Fibroblast of pulmonary artery (primary cell): ENCODE measurements around the gene KCNN1.
A peak's percentile ranks its signal among the peaks of the same experiment; 100 is the strongest.

Experiments
- DNase-seq: peaks from one replicate; pipeline ENCODE4 v3.0.0-alpha.2; 2010; ENCODE audit warnings: low read depth
- H3K4me3 ChIP-seq: replicated peaks from 2 replicates; pipeline ENCODE4 v1.5.1; 2011; ENCODE audit warnings: low read depth, mild to moderate bottlenecking, control low read depth, low read length, moderate library complexity
- CTCF ChIP-seq: IDR thresholded peaks from 2 replicates; pipeline ENCODE4 v1.5.1; 2011; ENCODE audit warnings: mild to moderate bottlenecking, control low read depth, low read length, inconsistent platforms; ENCODE audit errors: missing control alignments

Gene KCNN1

DNA sequence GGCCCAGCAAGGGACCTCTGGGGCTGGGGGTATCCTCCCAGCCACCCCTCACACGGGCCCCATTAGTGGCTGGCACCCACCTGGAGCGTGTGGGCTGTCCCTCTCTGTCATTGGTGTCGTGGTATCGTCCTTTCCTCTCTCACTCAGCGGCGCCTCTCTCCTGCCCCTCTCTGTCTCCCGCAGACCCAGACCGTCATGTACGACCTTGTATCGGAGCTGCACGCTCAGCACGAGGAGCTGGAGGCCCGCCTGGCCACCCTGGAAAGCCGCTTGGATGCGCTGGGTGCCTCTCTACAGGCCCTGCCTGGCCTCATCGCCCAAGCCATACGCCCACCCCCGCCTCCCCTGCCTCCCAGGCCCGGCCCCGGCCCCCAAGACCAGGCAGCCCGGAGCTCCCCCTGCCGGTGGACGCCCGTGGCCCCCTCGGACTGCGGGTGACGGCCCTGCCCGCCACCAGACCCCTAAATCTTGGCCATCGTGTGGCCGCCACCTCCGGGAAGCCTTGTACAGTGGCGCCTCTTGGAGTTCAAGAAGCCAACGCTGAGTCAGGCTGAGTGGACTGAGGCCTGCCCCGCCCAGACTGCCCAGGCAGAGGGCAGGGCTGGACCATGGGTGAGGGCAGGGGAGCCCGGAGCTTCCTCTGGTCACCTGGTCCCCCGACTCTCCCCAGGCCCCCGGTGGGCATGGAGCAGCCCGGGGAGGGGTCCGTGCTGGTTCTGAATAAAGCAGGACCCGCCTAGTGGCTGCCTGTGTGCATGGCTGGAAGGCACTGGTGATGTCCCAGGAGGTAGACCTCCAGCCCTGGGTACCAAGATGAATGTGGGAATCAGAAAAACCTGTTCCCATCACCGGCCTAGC, 31.3 kb downstream of the KCNN1 start:
- no peak overlapping the region for H3K4me3 ChIP-seq
- no peak for DNase-seq
- peak; percentile 12 for TF ChIP-seq CTCF

- no peak for TF ChIP-seq CTCF
- no peak for DNase-seq
- no peak overlapping the region for H3K4me3 ChIP-seq
These were observed 31.9 kb downstream of the KCNN1 start for GRCh38 chr19:17998827-17999150.

GRCh38 chr19:17999684-18000479, 33.0 kb downstream of the KCNN1 start:
- no peak for TF ChIP-seq CTCF
- H3K4me3 ChIP-seq: no peak overlapping the region
- no peak for DNase-seq

DNA sequence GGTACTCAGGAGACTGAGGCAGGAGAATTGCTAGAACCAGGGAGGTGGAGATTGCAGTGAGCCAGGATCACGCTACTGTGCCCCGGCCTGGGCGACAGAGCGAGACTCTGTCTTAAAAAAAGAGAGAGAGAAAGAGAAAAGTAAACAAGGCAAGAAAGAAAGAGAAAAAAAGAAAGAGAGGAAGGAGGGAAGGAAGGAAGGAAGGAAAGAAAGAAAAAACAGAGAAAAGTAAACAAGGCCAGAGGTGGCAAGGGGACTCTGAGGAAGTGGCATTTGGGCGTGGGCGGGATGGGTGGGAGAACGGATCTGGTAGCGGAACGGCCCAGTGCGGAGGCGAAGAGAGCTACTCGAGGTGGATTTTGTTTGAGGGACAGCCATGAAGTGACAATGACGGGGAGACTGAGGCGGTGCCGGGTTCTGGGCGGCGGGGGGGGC, 33.6 kb downstream of the KCNN1 start:
- TF ChIP-seq CTCF: no peak
- no peak for DNase-seq
- H3K4me3 ChIP-seq: peak overlapping the region; percentile 70

- H3K4me3 ChIP-seq: peak overlapping the region; percentile 70
- TF ChIP-seq CTCF: no peak
These were observed 34.2 kb downstream of the KCNN1 start for GRCh38 chr19:18000915-18001776.

DNA sequence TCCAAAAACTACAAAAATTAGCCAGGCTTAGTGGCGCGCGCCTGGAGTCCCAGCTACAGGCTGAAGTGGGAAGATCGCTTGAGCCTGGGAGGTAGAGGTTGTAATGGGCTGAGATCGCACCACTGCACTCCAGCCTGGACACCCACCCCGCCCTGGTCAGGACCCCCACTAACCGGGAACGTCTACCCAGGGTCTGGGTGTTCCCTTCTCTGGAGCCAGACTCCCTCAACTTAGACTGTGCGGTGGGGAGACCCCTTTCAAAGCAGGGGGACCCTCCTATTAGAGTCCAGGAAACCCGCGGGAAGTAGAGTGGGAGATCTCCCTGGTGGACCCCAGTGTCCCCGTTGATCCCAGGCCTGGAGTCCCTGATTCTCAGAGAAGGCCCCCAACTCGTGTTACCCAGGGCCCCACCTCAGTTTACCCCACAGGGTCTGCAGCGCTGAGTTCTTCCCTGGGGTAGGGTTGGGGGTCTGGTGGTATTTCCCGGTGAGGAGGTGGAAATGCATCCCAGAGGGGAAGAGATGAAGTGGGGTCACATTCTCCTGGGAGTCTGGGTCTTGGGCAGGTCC, 35.0 kb downstream of the KCNN1 start:
- no peak for DNase-seq
- TF ChIP-seq CTCF: no peak

More at GRCh38 chr19:18000915-18001776, 34.2 kb downstream of the KCNN1 start:
- peak; percentile 81 for DNase-seq

More for the DNA sequence above, 35.0 kb downstream of the KCNN1 start:
- H3K4me3 ChIP-seq: peak overlapping the region; percentile 70
